SK-N-SH (cell line): ENCODE measurements around the gene IARS2. TPM values are rescaled to one million over a fixed set of nuclear protein-coding genes. Genes with fewer than 3 reads are reported as not detected.
"Not testable (repeated sequence)": the region's sequence is repeated elsewhere in the genome, so short reads cannot be mapped to it uniquely, and the experiment has no call there.

ENCODE experiments used
- CTCF ChIA-PET: fragments of 300-600, 350-600 bp; formaldehyde crosslinking; extraction: SDS; loops from one replicate; lab custom pipeline; 2021; lab: Yijun Ruan, JAX
- POLR2A ChIA-PET: fragments of 350-600 bp; sonication (Branson Sonifier 250); formaldehyde crosslinking; extraction: SDS; loops from one replicate; lab custom pipeline; 2020; ENCODE audit warnings: antibody characterized with exemption, inconsistent platforms; lab: Yijun Ruan, JAX
- DNase-seq: peaks from one replicate; pipeline ENCODE4 v3.0.0; 2012
- H2AFZ ChIP-seq: fragments of 200-600 bp; sonication (generic); 2 replicates; pipeline ENCODE4 v1.8.1; 2016; ENCODE audit warnings: antibody characterized with exemption, mild to moderate bottlenecking, low read depth
- H3F3A ChIP-seq: fragments of 200-600 bp; sonication (generic); replicated peaks from 2 replicates; pipeline ENCODE3; 2016; ENCODE audit warnings: antibody characterized with exemption, mild to moderate bottlenecking; ENCODE audit not compliant: insufficient read depth
- H3K27ac ChIP-seq, 2 experiments: fragments of 200-500 bp in 1 of 2; fragments of 200-600 bp in 1 of 2; sonication (Bioruptor generic) in 1 of 2; sonication (generic), shearing (Covaris generic) in 1 of 2; 2 replicates each; pipeline versions ENCODE4 v1.5.1 to v1.6.1; 2014 to 2016; ENCODE audit warnings: low read depth in 2 of 2, inconsistent platforms in 1 of 2, low read length in 1 of 2, mild to moderate bottlenecking in 1 of 2, mixed read lengths in 1 of 2
- H3K27me3 ChIP-seq: fragments of 200-600 bp; sonication (generic), shearing (Covaris generic); 2 replicates; pipeline ENCODE4 v1.6.1; 2016; ENCODE audit warnings: mixed run types; ENCODE audit not compliant: insufficient read depth
- H3K36me3 ChIP-seq, 2 experiments: fragments of 200-500 bp in 1 of 2; fragments of 200-600 bp in 1 of 2; sonication (Bioruptor generic) in 1 of 2; sonication (generic) in 1 of 2; replicated peaks in 1 of 2; 2 replicates each; pipeline versions ENCODE3 to v1.5.1; 2014 to 2016; ENCODE audit warnings: low read length in 1 of 2, mild to moderate bottlenecking in 1 of 2; ENCODE audit not compliant: insufficient read depth in 2 of 2, control insufficient read depth in 1 of 2
- H3K4me1 ChIP-seq, 2 experiments: fragments of 200-500 bp in 1 of 2; fragments of 200-600 bp in 1 of 2; sonication (Bioruptor generic) in 1 of 2; sonication (generic), shearing (Covaris generic) in 1 of 2; 2 replicates each; pipeline versions ENCODE4 v1.5.1 to v1.6.1; 2014 to 2016; ENCODE audit warnings: low read depth in 1 of 2, low read length in 1 of 2, mixed run types in 1 of 2; ENCODE audit not compliant: insufficient read depth in 2 of 2, control insufficient read depth in 1 of 2
- H3K4me2 ChIP-seq: fragments of 200-600 bp; sonication (generic), shearing (Covaris generic); 2 replicates; pipeline ENCODE4 v1.6.1; 2017; ENCODE audit warnings: mixed run types
- H3K4me3 ChIP-seq, 2 experiments: fragments of 200-500 bp in 1 of 2; fragments of 200-600 bp in 1 of 2; sonication (Bioruptor generic) in 1 of 2; sonication (generic), shearing (Covaris generic) in 1 of 2; 2 replicates each; pipeline versions ENCODE4 v1.5.1 to v1.8.1; 2014 to 2016; ENCODE audit warnings: low read depth in 2 of 2, inconsistent platforms in 1 of 2, low read length in 1 of 2, mild to moderate bottlenecking in 1 of 2, mixed read lengths in 1 of 2, moderate library complexity in 1 of 2
- H3K79me2 ChIP-seq: fragments of 200-600 bp; sonication (generic); 2 replicates; pipeline ENCODE4 v1.8.1; 2017; ENCODE audit warnings: mild to moderate bottlenecking; ENCODE audit not compliant: insufficient read depth
- H3K9ac ChIP-seq: fragments of 200-600 bp; sonication (generic); 2 replicates; pipeline ENCODE4 v1.6.1; 2017; ENCODE audit warnings: mixed run types
- H3K9me2 ChIP-seq: fragments of 200-600 bp; sonication (generic); 2 replicates; pipeline ENCODE4 v1.6.1; 2017; ENCODE audit warnings: mixed run types
- H3K9me3 ChIP-seq: fragments of 200-600 bp; sonication (generic); 2 replicates; pipeline ENCODE4 v1.6.1; 2017; ENCODE audit warnings: mixed run types, mild to moderate bottlenecking, moderate library complexity
- H4K20me1 ChIP-seq: fragments of 200-600 bp; sonication (generic); 2 replicates; pipeline ENCODE4 v1.6.1; 2017; ENCODE audit warnings: mild to moderate bottlenecking, mixed run types; ENCODE audit not compliant: insufficient read depth
- EP300 ChIP-seq, 2 experiments: IDR thresholded peaks; 2 replicates each; pipeline versions ENCODE4 v1.4.0 to v1.6.1; 2012; ENCODE audit warnings: borderline replicate concordance in 1 of 2, low read depth in 1 of 2, low read length in 1 of 2
- FOXM1 ChIP-seq: IDR thresholded peaks from 2 replicates; pipeline ENCODE4 v1.4.0; 2012; ENCODE audit warnings: low read depth, mild to moderate bottlenecking
- NFIC ChIP-seq: IDR thresholded peaks from 2 replicates; pipeline ENCODE4 v1.4.0; 2012; ENCODE audit warnings: borderline replicate concordance
- RCOR1 ChIP-seq: fragments of 150-350 bp; IDR thresholded peaks from 2 replicates; pipeline ENCODE4 v1.6.1; 2017; ENCODE audit warnings: antibody characterized with exemption, low read length
- SIN3A ChIP-seq: IDR thresholded peaks from 2 replicates; pipeline ENCODE4 v1.6.1; 2012; ENCODE audit warnings: low read depth, mild to moderate bottlenecking, low read length, moderate library complexity, borderline replicate concordance
- SMC3 ChIP-seq: IDR thresholded peaks from 2 replicates; pipeline ENCODE4 v1.6.1; 2012; ENCODE audit warnings: low read depth, low read length, improper control_type of control experiment
- TCF12 ChIP-seq: IDR thresholded peaks from 2 replicates; pipeline ENCODE4 v1.4.0; 2012
- YY1 ChIP-seq: IDR thresholded peaks from 2 replicates; pipeline ENCODE4 v1.4.0; 2012; ENCODE audit warnings: low read depth, mild to moderate bottlenecking
- WGBS: methylation state at CpG from one replicate; pipeline ENCODE4 v1.1.6; 2017; ENCODE audit warnings: low lambda C conversion rate; 5-methylcytosine and 5-hydroxymethylcytosine counted together
- polyA plus RNA-seq, 3 experiments: library from polyadenylated mRNA; depleted of rRNA; stranded (reverse); fragments of >200 nt; gene quantifications; 2 replicates each; pipeline ENCODE4 v1.2.3, GENCODE V29; 2012
- TF ChIP-seq, protein P1 (sequence below): IDR thresholded peaks from 2 replicates; pipeline ENCODE4 v1.6.1; 2012; ENCODE audit warnings: mild to moderate bottlenecking, low read depth, low read length, moderate library complexity
- TF ChIP-seq, protein P2 (sequence below): IDR thresholded peaks from 2 replicates; pipeline ENCODE4 v1.4.0; 2012; ENCODE audit warnings: low read depth

The IARS2 gene
- polyA plus RNA-seq, 1 of the 3 experiments (the other 2 are of a cell fraction), result 25.7 TPM

GRCh38 chr1:220166853-220167252 is 72.9 kb downstream of the IARS2 start (continued):
- TF ChIP-seq, protein P1, sequence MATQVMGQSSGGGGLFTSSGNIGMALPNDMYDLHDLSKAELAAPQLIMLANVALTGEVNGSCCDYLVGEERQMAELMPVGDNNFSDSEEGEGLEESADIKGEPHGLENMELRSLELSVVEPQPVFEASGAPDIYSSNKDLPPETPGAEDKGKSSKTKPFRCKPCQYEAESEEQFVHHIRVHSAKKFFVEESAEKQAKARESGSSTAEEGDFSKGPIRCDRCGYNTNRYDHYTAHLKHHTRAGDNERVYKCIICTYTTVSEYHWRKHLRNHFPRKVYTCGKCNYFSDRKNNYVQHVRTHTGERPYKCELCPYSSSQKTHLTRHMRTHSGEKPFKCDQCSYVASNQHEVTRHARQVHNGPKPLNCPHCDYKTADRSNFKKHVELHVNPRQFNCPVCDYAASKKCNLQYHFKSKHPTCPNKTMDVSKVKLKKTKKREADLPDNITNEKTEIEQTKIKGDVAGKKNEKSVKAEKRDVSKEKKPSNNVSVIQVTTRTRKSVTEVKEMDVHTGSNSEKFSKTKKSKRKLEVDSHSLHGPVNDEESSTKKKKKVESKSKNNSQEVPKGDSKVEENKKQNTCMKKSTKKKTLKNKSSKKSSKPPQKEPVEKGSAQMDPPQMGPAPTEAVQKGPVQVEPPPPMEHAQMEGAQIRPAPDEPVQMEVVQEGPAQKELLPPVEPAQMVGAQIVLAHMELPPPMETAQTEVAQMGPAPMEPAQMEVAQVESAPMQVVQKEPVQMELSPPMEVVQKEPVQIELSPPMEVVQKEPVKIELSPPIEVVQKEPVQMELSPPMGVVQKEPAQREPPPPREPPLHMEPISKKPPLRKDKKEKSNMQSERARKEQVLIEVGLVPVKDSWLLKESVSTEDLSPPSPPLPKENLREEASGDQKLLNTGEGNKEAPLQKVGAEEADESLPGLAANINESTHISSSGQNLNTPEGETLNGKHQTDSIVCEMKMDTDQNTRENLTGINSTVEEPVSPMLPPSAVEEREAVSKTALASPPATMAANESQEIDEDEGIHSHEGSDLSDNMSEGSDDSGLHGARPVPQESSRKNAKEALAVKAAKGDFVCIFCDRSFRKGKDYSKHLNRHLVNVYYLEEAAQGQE, result no peak
- no peak for TF ChIP-seq FOXM1
- no peak for TF ChIP-seq NFIC
- TF ChIP-seq, protein P2, sequence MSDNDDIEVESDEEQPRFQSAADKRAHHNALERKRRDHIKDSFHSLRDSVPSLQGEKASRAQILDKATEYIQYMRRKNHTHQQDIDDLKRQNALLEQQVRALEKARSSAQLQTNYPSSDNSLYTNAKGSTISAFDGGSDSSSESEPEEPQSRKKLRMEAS, result no peak
- TF ChIP-seq YY1, result no peak
- TF ChIP-seq TCF12, result no peak
- TF ChIP-seq SMC3, result no peak
- no peak for TF ChIP-seq SIN3A
- TF ChIP-seq, all 33 proteins: peak for 0

DNA sequence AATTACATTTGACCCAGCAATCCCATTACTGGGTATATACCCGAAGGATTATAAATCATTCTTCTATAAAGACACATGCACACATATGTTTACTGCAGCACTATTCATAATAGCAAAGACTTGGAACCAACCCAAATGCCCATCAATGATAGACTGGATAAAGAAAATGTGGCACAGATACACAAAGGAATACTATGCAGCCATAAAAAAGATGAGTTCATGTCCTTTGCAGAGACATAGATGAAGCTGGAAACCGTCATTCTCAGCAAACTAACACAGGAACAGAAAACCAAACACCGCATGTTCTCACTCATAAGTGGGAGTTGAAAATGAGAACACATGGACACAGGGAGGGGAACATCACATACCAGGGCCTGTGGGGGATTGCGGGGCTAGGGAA is 76.0 kb downstream of the IARS2 start:
- H3K4me2 ChIP-seq, POLR2A ChIA-PET, H3K9me2 ChIP-seq, H3K4me3 ChIP-seq, H3K9ac ChIP-seq, H2AFZ ChIP-seq, H3K27ac ChIP-seq, H3K4me1 ChIP-seq, H3K27me3 ChIP-seq, DNase-seq, H3K9me3 ChIP-seq, H4K20me1 ChIP-seq, H3K79me2 ChIP-seq, H3F3A ChIP-seq: not testable (repeated sequence)
- H3K36me3 ChIP-seq, result peaks cover 70% of the 10 kb centered on the region in 2 experiments
- WGBS, result 93% methylated on average over 4 of the region's 4 CpGs
- CTCF ChIA-PET, result interaction anchor here (1.0 kb wide), 1 partner anchor 20 kb away, joined by 3 read pairs; no protein-coding TSS in a partner anchor

DNA sequence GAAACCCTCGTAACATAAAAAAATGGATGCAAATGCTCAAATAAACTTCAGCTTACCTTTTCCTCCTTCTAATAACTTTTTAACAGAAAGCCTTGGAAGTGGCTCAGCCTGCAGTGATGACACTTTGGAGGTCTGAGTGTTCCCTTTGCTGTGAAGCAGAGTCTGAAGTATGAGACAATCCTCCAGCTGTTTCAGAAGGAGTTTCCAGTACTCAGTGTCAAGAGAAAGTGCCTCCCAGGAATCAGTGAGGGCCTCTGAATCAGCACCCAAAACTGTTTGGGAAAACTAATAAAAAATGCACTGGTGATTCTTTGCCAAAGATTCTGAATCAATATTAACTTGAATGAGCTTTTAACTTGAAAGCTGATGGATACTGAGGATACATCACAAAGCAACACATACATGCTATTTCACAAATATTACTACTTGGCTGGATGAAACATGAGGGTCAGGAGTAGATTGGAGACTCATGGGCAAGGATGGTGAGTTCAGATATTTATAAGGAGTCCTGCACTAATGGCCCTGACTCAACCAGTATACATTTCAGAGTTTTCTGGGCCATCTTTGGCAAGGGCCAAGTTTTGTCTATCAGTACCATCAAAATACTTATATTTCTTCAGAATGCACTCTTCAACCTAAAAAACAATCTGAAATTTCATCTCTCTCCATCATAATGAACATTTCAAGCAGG is 77.0 kb downstream of the IARS2 start:
- H2AFZ ChIP-seq, result no peak overlapping the region
- POLR2A ChIA-PET, result no interaction called here
- H3K9me2 ChIP-seq, result no peaks in the 10 kb centered on the region
- no peaks in the 10 kb centered on the region for H3K9me3 ChIP-seq
- no peak overlapping the region for H3K4me2 ChIP-seq
- DNase-seq, result no peak
- H3K4me1 ChIP-seq, result no peaks in the 10 kb centered on the region
- TF ChIP-seq EP300 (IDR thresholded peaks at IDR 0.05; ENCODE audit: borderline replicate concordance in 1 of 2, low read depth in 1 of 2, low read length in 1 of 2) (no peak), RCOR1 (no peak)
- TF ChIP-seq, protein P2, result no peak
- TF ChIP-seq, all 33 proteins: peak for 0
- CTCF ChIA-PET, result no interaction called here
- WGBS, result 94% methylated on average over 1 of the region's 1 CpG
- H3K9ac ChIP-seq, result no peak overlapping the region
- H3K79me2 ChIP-seq, result no peaks in the 10 kb centered on the region
- H3K4me3 ChIP-seq, result no peak overlapping the region
- H4K20me1 ChIP-seq, result no peaks in the 10 kb centered on the region
- H3K27me3 ChIP-seq, result no peaks in the 10 kb centered on the region
- H3F3A ChIP-seq, result peaks cover 6% of the 10 kb centered on the region
- H3K27ac ChIP-seq, result no peak overlapping the region
- H3K36me3 ChIP-seq, result peaks cover 59 to 64% of the 10 kb centered on the region in 2 experiments
